Calu3 (cell line): Measurements from ENCODE around the gene MUC6. TPM values are rescaled to one million over a fixed set of nuclear protein-coding genes. Genes with fewer than 3 reads are reported as not detected.

ENCODE experiments used
- BruUV-seq: library from RNA; stranded (reverse); fragments of 400-500 nt; replicated peaks from 2 replicates; lab custom pipeline; 2021; lab: Mats Ljungman, UMichigan
- CTCF ChIA-PET: fragments of 300-600 bp; sonication (Branson Sonifier 250); formaldehyde crosslinking; loops from one replicate; lab custom pipeline; 2022; ENCODE audit warnings: antibody characterized with exemption; lab: Charles Lee
- DNase-seq: peaks from one replicate; pipeline ENCODE4 v3.0.0; 2022
- H3K27ac Mint-ChIP-seq: one replicate; pipeline ENCODE4 v1.8.0; 2022; ENCODE audit warnings: mixed read lengths; ENCODE audit not compliant: unreplicated experiment
- H3K27me3 Mint-ChIP-seq: one replicate; pipeline ENCODE4 v1.8.0; 2022; ENCODE audit warnings: mixed read lengths; ENCODE audit not compliant: unreplicated experiment
- H3K36me3 Mint-ChIP-seq: one replicate; pipeline ENCODE4 v1.8.0; 2022; ENCODE audit warnings: mild to moderate bottlenecking, moderate library complexity, mixed read lengths; ENCODE audit not compliant: insufficient read depth, unreplicated experiment
- H3K4me1 Mint-ChIP-seq: one replicate; pipeline ENCODE4 v1.8.0; 2022; ENCODE audit warnings: mild to moderate bottlenecking, low read depth, mixed read lengths; ENCODE audit not compliant: unreplicated experiment
- H3K4me3 Mint-ChIP-seq: one replicate; pipeline ENCODE4 v1.8.0; 2022; ENCODE audit warnings: mild to moderate bottlenecking, low read depth, moderate library complexity, mixed read lengths; ENCODE audit not compliant: unreplicated experiment
- H3K9me3 Mint-ChIP-seq: one replicate; pipeline ENCODE4 v1.8.0; 2022; ENCODE audit warnings: low read depth, mixed read lengths; ENCODE audit not compliant: unreplicated experiment
- CTCF ChIP-seq: fragments of 200-600 bp; IDR thresholded peaks from one replicate; pipeline ENCODE4 v1.8.0; 2022; ENCODE audit warnings: antibody characterized with exemption; ENCODE audit not compliant: unreplicated experiment
- intact Hi-C: fragments of 100-400 bp; cut with micrococcal nuclease; formaldehyde crosslinking; loops from one replicate; pipeline ENCODE4 v1.10.0; 2022; ENCODE audit not compliant: unreplicated experiment
- total RNA-seq: library from RNA; stranded (reverse); gene quantifications from 2 replicates; pipeline ENCODE4 v1.2.3, GENCODE V29; 2022

The MUC6 gene
- total RNA-seq, 1 experiment from 2014 or later = 0.73 TPM

- CTCF ChIA-PET = no interaction called here
- peaks cover 22% of the 10 kb centered on the region for H3K36me3 Mint-ChIP-seq
- no peak overlapping the region for H3K4me3 Mint-ChIP-seq
- no TSS peak for BruUV-seq
- no peak for DNase-seq
- H3K27me3 Mint-ChIP-seq = no peaks in the 10 kb centered on the region
- intact Hi-C loops = no loop called here
- no peak for TF ChIP-seq CTCF
- no peak overlapping the region for H3K27ac Mint-ChIP-seq
- peaks cover 7% of the 10 kb centered on the region for H3K4me1 Mint-ChIP-seq
- H3K9me3 Mint-ChIP-seq = no peaks in the 10 kb centered on the region
These were observed 1.8 kb downstream of the MUC6 start for GRCh38 chr11:1034456-1035295.

GRCh38 chr11:1034001-1034400 lies 2.5 kb downstream of the MUC6 start:
- intact Hi-C loops = no loop called here
- no peak for TF ChIP-seq CTCF
- CTCF ChIA-PET = no interaction called here
- Mint-ChIP-seq H3K9me3 (no peaks in the 10 kb centered on the region), H3K4me3 (no peak overlapping the region), H3K4me1 (peaks cover 3% of the 10 kb centered on the region), H3K36me3 (peaks cover 19% of the 10 kb centered on the region), H3K27me3 (no peaks in the 10 kb centered on the region), H3K27ac (no peak overlapping the region)
- DNase-seq = no peak
- BruUV-seq = no TSS peak

GRCh38 chr11:1033016-1033798 lies 3.3 kb downstream of the MUC6 start:
- H3K27ac Mint-ChIP-seq = no peak overlapping the region
- no peak for DNase-seq

More at GRCh38 chr11:1033016-1033798, 3.3 kb downstream of the MUC6 start:
- Mint-ChIP-seq H3K4me3 (no peak overlapping the region), H3K4me1 (no peaks in the 10 kb centered on the region), H3K27me3 (no peaks in the 10 kb centered on the region), H3K9me3 (no peaks in the 10 kb centered on the region), H3K36me3 (peaks cover 25% of the 10 kb centered on the region)
- intact Hi-C loops = no loop called here
- no TSS peak for BruUV-seq
- TF ChIP-seq CTCF = no peak
- CTCF ChIA-PET = no interaction called here
